Measurements from ENCODE around the gene LAMA4.

LAMA4 gene

GRCh38 chr6:112183271-112183671, 71.1 kb downstream of the LAMA4 start:
- no peak for DNase-seq

- no peak for DNase-seq
Observed at GRCh38 chr6:112181130-112181529, 73.2 kb downstream of the LAMA4 start.

DNA sequence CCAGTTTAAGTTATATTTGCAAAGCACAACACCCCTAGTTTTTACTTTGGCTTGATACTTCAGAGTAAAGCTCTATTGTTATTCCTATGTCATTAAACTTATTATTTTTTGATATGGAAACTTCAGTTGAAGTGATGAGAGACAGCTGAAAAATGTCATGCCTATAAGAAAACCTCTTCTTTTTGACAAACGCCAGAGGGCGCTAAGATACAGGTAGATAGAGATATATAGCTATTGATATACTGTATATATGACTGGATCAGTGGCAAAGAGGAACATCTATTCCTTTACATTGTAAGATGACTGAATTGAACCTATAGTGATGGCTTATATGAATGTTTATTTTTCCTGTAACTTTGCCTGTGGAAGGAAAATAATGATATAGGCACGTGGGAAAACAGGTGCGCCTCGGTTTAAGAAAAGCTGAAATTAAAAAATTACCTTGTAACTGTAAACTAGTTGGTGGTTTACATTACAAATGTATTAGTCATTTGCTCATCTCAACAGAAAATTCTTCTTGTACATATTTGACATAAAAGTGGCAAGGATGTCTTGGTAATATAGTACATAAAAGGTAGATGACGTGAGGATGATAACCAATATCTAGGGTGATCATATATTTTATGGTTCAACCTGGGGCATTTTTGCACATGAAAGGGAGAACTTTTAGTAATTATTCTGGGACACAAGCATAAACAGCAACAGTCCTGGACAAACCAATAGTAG, 74.1 kb downstream of the LAMA4 start:
- peak; percentile 79 for DNase-seq

DNA sequence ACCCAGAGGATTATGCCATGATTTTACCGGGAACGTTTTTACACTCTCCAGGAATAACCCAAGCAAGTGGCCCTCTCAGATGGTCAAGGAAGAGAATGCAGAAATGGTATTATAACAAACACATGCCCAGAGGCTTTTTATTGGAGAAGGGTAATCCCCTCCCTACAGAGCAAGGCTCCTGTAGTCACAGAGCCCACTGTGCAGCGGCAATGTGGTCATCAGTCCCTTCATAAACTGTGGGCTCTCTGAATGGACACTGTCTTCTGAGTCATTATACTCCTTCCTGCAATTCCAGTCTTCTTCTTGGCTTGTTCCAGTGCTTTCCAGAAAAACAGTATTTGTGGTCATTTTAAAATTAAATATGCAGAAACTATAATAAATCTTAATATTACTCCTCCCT, 74.7 kb downstream of the LAMA4 start:
- DNase-seq: no peak

GRCh38 chr6:112178846-112179245, 75.5 kb downstream of the LAMA4 start:
- DNase-seq: no peak

DNA sequence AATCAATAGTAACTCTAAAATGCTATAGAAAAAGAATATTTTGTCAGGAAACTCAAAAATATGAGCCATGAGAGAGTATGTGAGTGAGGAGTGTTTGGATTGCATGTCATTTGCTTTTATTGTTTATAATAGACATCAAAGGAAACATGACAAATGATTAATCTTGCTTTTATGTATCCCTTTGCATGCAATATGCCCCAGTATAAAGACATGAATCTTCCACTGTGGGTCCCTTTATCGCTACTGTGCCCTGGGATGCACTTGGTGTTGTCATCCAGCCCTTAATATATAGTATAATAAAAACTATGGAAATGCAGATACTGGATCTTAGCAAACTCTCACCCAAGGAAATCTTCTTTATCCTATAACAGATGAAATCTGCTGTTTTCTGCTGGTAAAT, 77.3 kb downstream of the LAMA4 start:
- DNase-seq: no peak

GRCh38 chr6:112176175-112176574, 78.2 kb downstream of the LAMA4 start:
- DNase-seq: no peak

DNA sequence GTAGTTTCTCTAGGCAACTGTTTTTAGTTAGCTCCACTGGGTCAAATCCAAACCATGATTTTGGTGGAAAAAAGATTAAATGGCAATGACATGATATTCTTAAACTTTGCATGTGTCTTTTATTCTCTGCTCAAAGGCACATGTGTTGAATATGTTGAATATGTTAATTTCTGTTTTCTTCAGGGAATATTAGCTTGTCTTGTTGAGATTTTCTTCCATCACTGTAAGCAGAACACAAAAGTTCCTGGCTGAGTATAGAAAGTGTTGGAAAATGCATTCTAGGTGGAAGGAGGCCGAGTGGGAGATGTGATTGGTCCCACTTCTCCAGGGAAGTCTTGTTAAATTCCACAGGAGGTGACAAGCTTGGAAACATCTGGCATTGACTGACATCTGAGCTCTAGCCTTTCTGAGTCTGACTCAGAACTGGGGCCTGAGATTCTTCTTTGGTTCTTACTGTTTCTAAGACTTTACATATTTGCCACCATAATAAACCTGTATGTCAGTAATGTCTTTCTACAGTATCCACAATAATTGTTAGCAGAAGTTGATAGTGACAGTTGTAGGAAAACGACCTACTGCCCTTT, 81.1 kb downstream of the LAMA4 start:
- DNase-seq: no peak

DNA sequence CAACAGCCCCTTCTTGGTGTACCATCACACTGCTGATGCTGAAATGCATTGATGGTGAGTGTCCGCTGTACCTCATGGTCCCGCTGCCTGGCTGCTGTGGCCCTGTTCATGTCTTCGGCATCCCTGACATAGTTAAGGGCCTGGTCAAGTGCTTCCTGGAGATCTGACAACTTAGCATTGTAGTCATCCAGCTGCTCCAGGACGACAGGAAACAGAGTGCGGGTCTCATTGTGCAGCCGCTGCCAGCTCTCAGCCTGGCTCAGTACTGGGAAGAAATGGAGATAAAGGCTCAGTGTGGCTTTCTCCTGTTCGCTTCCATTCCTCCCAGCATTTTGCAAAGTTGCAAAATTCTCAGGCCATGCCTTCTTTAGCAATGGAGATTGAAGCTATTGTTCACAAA, 81.8 kb downstream of the LAMA4 start:
- no peak for DNase-seq

- no peak for DNase-seq
Observed at GRCh38 chr6:112169541-112169940, 84.8 kb downstream of the LAMA4 start.

DNA sequence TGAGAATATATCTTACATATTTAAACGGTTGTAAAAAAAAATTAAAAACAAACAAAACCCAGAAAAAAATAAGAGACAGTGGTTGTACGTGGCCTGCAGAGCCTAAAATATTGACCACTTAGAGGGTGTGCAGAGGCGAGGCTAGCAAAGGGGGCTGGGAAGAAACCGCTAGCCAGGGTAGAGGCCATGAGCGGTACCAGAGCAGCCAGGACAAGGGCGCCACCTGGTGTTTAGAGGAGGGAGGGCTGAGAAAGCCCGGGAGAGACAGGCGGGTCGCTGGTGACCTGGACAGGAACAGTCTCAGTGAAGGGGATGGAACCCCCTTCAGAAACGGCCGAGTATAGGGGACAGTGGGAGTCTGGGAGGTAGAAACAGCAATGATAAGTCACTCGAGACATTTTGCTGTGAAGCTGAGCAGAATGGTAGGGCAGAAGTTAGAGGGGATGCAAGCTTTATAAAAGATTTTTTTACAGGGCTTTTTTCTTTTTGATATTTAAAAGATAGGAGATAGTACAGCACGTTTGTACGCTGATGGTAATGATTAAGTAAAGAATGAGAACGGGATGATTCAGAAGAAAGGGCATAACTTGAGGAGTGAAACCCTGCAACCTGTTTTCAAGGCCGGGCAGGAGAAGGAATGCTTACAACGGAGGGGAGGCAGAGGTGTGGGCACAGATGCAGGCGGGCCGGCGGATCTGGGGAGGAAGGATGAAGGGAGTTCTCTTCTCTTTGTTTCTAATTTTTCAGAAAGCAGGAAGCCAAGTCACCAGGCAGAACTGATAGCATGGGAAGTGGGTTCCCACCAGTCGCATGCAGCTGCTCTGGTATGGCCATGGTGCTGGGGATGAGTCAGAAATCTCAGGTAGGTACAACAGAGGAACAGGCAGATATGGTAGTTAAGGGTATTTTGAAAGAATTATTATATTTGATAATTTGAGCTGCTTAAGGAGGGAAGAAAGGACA, 90.8 kb downstream of the LAMA4 start:
- peak; percentile 86 for DNase-seq

- no peak for DNase-seq
Observed at GRCh38 chr6:112160745-112161144, 93.6 kb downstream of the LAMA4 start.

GRCh38 chr6:112156668-112157067, 97.7 kb downstream of the LAMA4 start:
- no peak for DNase-seq

GRCh38 chr6:112155886-112156285, 98.5 kb downstream of the LAMA4 start:
- DNase-seq: no peak

- DNase-seq: no peak
Observed at GRCh38 chr6:112154711-112155110, 99.7 kb downstream of the LAMA4 start.

DNA sequence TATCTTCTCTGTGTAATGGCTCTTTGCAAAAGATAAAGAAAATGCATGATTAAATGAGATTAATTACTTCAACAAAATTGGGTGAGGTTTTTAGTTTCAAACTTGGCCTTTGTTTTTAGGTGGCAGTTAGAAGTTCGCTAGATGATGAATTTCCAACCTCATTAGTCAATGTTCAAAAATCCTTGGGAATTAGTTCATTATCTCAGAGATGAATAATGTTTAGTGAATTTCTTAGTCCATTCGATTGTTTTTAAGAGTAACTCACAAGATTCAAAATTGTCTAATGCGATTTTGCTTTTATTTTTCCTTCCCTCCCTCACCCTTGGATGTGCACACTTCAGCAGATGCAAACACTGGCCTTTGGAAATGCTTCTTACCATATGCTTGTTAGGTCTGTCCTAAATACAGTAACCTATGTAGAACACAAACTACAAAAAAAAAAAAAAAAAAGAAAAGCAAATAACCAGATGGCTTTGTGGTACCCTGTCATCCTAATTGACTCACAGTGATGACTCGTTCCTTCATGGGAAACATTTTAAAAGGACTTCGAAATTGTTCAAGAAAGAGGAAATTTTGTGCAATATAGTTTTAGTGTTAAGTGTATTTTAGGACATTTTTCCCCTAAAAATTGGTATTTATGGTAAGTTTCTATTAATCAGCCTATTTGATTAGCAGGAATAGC, 100.3 kb downstream of the LAMA4 start:
- DNase-seq: peak; percentile 29

GRCh38 chr6:112150363-112150762, 104.0 kb downstream of the LAMA4 start:
- no peak for DNase-seq

DNA sequence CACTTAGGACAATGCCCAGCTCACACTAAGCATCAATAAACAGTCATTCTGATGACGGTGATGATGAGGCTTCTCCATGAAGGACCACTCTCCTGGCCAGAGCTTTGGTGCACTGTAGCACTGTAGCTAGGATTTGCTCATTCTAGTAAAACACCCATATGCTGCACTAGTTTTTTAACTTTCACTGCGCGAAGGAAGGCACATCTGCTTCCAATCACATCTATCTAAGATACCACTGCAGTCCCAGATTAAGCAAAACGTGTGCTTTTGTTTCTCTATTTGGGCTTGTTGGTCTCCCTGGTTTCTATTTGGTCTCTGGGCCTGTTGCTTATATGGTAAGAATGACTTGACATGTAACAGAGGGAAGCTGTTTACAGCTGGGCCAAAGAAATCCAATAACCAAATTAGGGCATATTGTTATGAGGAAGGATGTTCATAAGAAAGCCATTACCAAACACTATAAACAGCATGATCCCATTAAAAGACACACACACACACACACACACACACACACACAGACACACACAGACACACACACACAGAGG, 104.6 kb downstream of the LAMA4 start:
- DNase-seq: no peak

GRCh38 chr6:112149236-112149635, 105.1 kb downstream of the LAMA4 start:
- DNase-seq: no peak

GRCh38 chr6:112148103-112148502, 106.3 kb downstream of the LAMA4 start:
- no peak for DNase-seq

DNA sequence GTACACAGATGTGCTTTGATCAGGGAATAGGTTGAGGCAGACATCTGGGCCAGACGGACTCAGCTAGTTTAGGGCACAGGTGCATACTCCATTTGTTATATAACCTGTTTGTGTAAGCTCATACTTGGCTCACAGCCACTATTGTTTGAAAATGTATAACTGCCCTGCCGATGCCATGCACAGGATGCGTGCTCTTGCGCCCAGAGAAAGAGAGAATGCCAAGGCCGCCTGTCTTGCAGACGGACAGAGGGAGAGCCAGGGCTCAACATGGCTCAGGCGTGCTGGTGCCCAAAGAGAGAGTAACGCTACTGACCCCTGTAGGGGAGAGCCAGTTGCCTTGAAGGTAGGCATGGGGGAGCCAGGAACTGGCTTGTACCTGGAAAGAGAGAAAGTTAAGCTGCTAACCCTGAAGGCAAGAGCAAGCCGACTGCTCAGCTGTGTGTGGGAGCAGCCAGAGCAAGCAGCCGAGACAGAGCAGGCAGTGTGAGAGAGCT, 109.2 kb downstream of the LAMA4 start:
- DNase-seq: no peak

GRCh38 chr6:112144145-112144926, 110.0 kb downstream of the LAMA4 start:
- no peak for DNase-seq

Measured in activated CD4-positive, alpha-beta T cell treated with anti-CD3 and anti-CD28 coated beads, Interleukin-2, Interleukin-6, amounts not matched to agents 100 ng/mL and 50 ng/mL, durations not matched to agents 16 hours and 8 hours (primary cell).